ENCODE measurements around the gene ZFYVE28. TPM values are rescaled to one million over a fixed set of nuclear protein-coding genes. Genes with fewer than 3 reads are reported as not detected.

ZFYVE28 gene
- total RNA-seq, 1 donor: 8.9 TPM

- Histone ChIP-seq H3K27me3 (ENCODE audit: insufficient read depth, low read length) (no peaks in the 10 kb centered on the region), H3K4me1 (ENCODE audit: insufficient read depth, low read length) (no peaks in the 10 kb centered on the region), H3K4me3 (ENCODE audit: low read length) (no peak overlapping the region), H3K9me3 (ENCODE audit: low read depth, low read length) (no peaks in the 10 kb centered on the region)
Observed at GRCh38 chr4:2338754-2339457, 79.5 kb downstream of the ZFYVE28 start.

- Histone ChIP-seq H3K4me1 (ENCODE audit: insufficient read depth, low read length) (no peaks in the 10 kb centered on the region), H3K9me3 (ENCODE audit: low read depth, low read length) (no peaks in the 10 kb centered on the region), H3K4me3 (ENCODE audit: low read length) (no peak overlapping the region), H3K27me3 (ENCODE audit: insufficient read depth, low read length) (no peaks in the 10 kb centered on the region)
Observed at GRCh38 chr4:2337896-2338295, 80.5 kb downstream of the ZFYVE28 start.

- H3K4me1 ChIP-seq (ENCODE audit: insufficient read depth, low read length): no peaks in the 10 kb centered on the region
- no peak overlapping the region for H3K4me3 ChIP-seq (ENCODE audit: low read length)
- no peaks in the 10 kb centered on the region for H3K27me3 ChIP-seq (ENCODE audit: insufficient read depth, low read length)
- no peaks in the 10 kb centered on the region for H3K9me3 ChIP-seq (ENCODE audit: low read depth, low read length)
Observed at GRCh38 chr4:2337131-2337723, 81.2 kb downstream of the ZFYVE28 start.

- Histone ChIP-seq H3K4me1 (ENCODE audit: insufficient read depth, low read length) (no peaks in the 10 kb centered on the region), H3K27me3 (ENCODE audit: insufficient read depth, low read length) (no peaks in the 10 kb centered on the region), H3K9me3 (ENCODE audit: low read depth, low read length) (no peaks in the 10 kb centered on the region), H3K4me3 (ENCODE audit: low read length) (no peak overlapping the region)
Observed at GRCh38 chr4:2336659-2337058, 81.8 kb downstream of the ZFYVE28 start.

- no peaks in the 10 kb centered on the region for H3K9me3 ChIP-seq (ENCODE audit: low read depth, low read length)
- H3K27me3 ChIP-seq (ENCODE audit: insufficient read depth, low read length): no peaks in the 10 kb centered on the region
- H3K4me1 ChIP-seq (ENCODE audit: insufficient read depth, low read length): no peaks in the 10 kb centered on the region
- no peak overlapping the region for H3K4me3 ChIP-seq (ENCODE audit: low read length)
Observed at GRCh38 chr4:2335729-2336101, 82.7 kb downstream of the ZFYVE28 start.

DNA sequence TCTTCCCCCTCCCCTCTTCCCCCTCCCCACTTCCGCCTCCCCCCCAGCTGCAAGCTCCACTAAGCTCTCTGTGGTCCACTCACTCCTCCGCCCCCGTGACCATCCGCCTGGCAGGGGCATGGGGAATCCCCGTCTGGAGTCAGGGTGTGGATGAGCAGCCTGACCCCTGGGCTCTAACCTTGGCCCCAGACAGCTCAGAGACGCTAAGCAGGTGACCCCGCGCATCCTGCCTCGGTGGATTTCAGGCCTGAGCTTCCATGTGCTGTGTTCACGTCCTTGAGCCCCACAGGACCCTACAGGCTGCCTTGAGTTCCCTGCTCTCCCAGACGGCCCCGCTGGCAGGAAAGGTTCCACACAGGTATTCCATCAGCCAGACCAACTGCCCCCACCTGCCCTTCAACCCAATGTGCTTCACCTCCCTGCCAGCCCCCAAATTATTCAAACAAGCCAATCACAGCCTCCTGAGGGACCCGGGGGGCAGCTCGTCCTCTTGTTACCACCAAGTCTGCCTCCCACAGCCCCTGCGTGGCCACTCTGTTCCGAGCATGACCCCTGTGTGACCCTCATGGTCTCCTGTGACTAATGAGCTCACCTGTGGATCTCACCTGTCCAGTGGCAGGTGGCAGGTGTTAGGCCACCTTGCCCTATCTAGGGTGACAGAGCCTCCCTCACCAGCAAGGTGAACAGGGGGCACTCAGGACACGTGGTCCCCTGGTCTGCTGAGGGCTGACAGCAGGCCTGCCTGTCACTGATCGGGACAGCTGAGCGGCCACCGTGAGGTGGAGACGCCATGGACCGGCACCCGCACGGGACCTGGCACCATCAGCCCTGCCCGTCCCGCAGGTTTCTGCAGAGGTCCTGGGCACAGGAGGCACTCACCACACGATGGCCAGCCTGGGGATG, 83.4 kb downstream of the ZFYVE28 start:
- Histone ChIP-seq H3K27me3 (ENCODE audit: insufficient read depth, low read length) (no peaks in the 10 kb centered on the region), H3K9me3 (ENCODE audit: low read depth, low read length) (no peaks in the 10 kb centered on the region), H3K4me3 (ENCODE audit: low read length) (no peak overlapping the region), H3K4me1 (ENCODE audit: insufficient read depth, low read length) (no peaks in the 10 kb centered on the region)

GRCh38 chr4:2333916-2334644, 84.4 kb downstream of the ZFYVE28 start:
- H3K4me3 ChIP-seq (ENCODE audit: low read length): no peak overlapping the region
- no peaks in the 10 kb centered on the region for H3K4me1 ChIP-seq (ENCODE audit: insufficient read depth, low read length)
- no peaks in the 10 kb centered on the region for H3K27me3 ChIP-seq (ENCODE audit: insufficient read depth, low read length)
- no peaks in the 10 kb centered on the region for H3K9me3 ChIP-seq (ENCODE audit: low read depth, low read length)

DNA sequence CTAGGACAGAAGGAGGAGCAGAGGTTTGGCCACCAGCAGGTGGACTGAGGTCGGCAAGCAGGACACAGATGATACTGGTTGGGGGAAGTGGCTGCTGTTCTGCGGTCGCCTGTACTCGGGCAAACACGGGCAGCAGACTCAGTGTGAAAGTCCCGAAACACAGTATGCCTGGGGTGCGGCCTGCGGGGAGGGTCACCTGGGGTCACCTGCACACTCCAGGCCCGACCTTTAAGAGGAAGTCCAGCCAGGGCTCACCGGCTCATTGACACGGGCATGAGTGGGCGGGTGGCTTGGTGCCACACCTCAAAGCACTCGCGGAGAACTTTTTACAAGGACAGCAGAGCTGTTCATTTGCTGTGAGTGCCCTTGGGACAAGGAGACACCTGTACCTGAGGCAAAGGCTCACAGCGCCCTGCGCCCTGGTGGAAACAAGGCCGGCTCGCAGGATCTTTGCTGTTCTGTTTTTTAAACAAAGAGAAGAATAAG, 85.0 kb downstream of the ZFYVE28 start:
- Histone ChIP-seq H3K4me3 (ENCODE audit: low read length) (no peak overlapping the region), H3K9me3 (ENCODE audit: low read depth, low read length) (peaks cover 4% of the 10 kb centered on the region), H3K4me1 (ENCODE audit: insufficient read depth, low read length) (no peaks in the 10 kb centered on the region)

DNA sequence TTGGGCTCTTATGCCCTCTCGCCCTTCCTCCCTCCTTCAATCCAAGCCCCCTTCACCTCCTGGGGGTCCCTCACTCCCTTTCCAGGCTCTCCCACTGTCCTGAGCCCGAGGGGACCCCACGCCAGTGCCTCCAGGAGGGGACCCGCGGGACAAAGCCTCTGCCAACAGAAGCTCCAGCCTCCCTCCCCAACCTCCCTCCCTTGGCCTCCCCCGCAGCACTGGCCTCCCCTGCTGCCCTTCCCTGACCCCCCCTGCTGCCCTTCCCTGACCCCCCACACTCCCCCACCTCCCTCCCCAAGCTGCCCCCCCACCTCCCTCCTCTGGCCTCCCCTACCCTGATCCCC, 85.5 kb downstream of the ZFYVE28 start:
- Histone ChIP-seq H3K9me3 (ENCODE audit: low read depth, low read length) (peaks cover 7% of the 10 kb centered on the region), H3K4me3 (ENCODE audit: low read length) (no peak overlapping the region), H3K4me1 (ENCODE audit: insufficient read depth, low read length) (no peaks in the 10 kb centered on the region), H3K27me3 (ENCODE audit: insufficient read depth, low read length) (no peaks in the 10 kb centered on the region)

More for the DNA sequence above, 85.0 kb downstream of the ZFYVE28 start:
- H3K27me3 ChIP-seq (ENCODE audit: insufficient read depth, low read length): no peaks in the 10 kb centered on the region

- Histone ChIP-seq H3K4me3 (ENCODE audit: low read length) (no peak overlapping the region), H3K27me3 (ENCODE audit: insufficient read depth, low read length) (no peaks in the 10 kb centered on the region), H3K4me1 (ENCODE audit: insufficient read depth, low read length) (no peaks in the 10 kb centered on the region), H3K9me3 (ENCODE audit: low read depth, low read length) (peaks cover 12% of the 10 kb centered on the region)
Observed at GRCh38 chr4:2332201-2332975, 86.1 kb downstream of the ZFYVE28 start.

- Histone ChIP-seq H3K9me3 (ENCODE audit: low read depth, low read length) (peaks cover 13% of the 10 kb centered on the region), H3K4me3 (ENCODE audit: low read length) (no peak overlapping the region), H3K27me3 (ENCODE audit: insufficient read depth, low read length) (no peaks in the 10 kb centered on the region), H3K4me1 (ENCODE audit: insufficient read depth, low read length) (no peaks in the 10 kb centered on the region)
Observed at GRCh38 chr4:2331519-2332200, 86.8 kb downstream of the ZFYVE28 start.

- H3K9me3 ChIP-seq (ENCODE audit: low read depth, low read length): peaks cover 13% of the 10 kb centered on the region
- H3K27me3 ChIP-seq (ENCODE audit: insufficient read depth, low read length): no peaks in the 10 kb centered on the region
- H3K4me1 ChIP-seq (ENCODE audit: insufficient read depth, low read length): no peaks in the 10 kb centered on the region
- no peak overlapping the region for H3K4me3 ChIP-seq (ENCODE audit: low read length)
Observed at GRCh38 chr4:2331043-2331420, 87.4 kb downstream of the ZFYVE28 start.

DNA sequence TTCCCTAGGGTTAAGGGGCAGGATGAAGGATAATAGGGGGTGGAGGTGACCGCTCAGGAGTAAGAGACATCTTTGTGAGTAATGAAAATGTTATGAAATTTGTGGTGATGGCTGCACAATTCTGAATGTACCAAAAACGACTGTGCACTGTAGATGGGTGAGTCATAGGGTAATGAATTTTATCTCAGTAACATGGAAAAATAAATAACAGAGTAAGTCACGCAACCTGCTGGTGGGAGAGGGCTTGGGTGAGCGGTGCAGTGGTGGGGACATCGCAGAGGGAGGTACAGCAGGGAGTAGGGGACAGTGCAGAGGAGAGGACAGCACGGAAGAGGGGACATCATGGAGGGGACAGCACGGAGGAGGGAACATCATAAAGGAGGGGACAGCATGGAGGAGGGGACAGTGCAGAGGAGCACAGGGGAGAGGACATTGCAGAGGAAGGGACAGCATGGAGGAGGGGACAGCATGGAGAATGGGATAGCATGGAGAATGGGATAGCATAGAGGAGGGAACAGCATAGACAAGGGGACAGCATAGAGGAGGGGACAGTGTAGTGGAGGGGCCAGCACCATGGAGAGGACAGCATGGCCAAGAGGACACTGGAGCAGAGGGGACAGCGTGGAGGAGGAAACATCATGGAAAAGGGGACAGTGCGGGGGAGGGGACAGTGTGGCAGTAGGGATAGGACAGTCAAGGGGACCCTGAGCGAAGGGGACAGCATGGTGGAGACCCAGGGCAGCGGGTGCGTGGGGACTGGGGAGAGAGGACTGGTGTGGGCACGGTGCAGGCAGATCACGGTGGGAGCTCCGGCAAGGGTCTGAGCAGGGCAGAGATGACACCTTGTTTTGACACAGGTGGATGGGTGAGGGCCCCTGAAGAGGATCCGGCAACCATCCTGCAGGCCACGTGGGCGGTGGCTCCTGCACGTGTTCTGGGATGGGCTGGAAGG, 88.1 kb downstream of the ZFYVE28 start:
- Histone ChIP-seq H3K27me3 (ENCODE audit: insufficient read depth, low read length) (no peaks in the 10 kb centered on the region), H3K4me3 (ENCODE audit: low read length) (no peak overlapping the region), H3K9me3 (ENCODE audit: low read depth, low read length) (peaks cover 13% of the 10 kb centered on the region), H3K4me1 (ENCODE audit: insufficient read depth, low read length) (no peaks in the 10 kb centered on the region)

All from mononuclear cell (primary cell).